GDM1 (cell line): ENCODE data around the gene HPD.

Experiments
- DNase-seq: peaks from one replicate; lab custom pipeline; 2025; lab: John Stamatoyannopoulos, UW

The HPD gene

GRCh38 chr12:121810833-121811433 is 47.7 kb downstream of the HPD start:
- no peak for DNase-seq

- no peak for DNase-seq
Observed at GRCh38 chr12:121810234-121810817, 48.3 kb downstream of the HPD start.

- DNase-seq: no peak
Observed at GRCh38 chr12:121809712-121810116, 48.9 kb downstream of the HPD start.

- no peak for DNase-seq
Observed at GRCh38 chr12:121808623-121809022, 50.0 kb downstream of the HPD start.

GRCh38 chr12:121807642-121808347 is 50.9 kb downstream of the HPD start:
- DNase-seq: no peak

GRCh38 chr12:121806546-121807423 is 51.9 kb downstream of the HPD start:
- DNase-seq: no peak

- DNase-seq: no peak
Observed at GRCh38 chr12:121806009-121806545, 52.6 kb downstream of the HPD start.

GRCh38 chr12:121805171-121806008 is 53.3 kb downstream of the HPD start:
- DNase-seq: no peak

GRCh38 chr12:121804417-121805111 is 54.1 kb downstream of the HPD start:
- DNase-seq: peak; percentile 16

GRCh38 chr12:121803861-121804416 is 54.7 kb downstream of the HPD start, which contains the start of gene SETD1B:
TSS of gene SETD1B (plus strand) at chr12:121804009. CDS start at chr12:121804738, 729 bp downstream.
- DNase-seq: peak; percentile 66

- DNase-seq: peak; percentile 91
Observed at GRCh38 chr12:121802843-121803698, 55.6 kb downstream of the HPD start.

- DNase-seq: no peak
Observed at GRCh38 chr12:121802485-121802842, 56.2 kb downstream of the HPD start.

GRCh38 chr12:121801595-121802484 is 56.8 kb downstream of the HPD start:
- DNase-seq: peak; percentile 12

GRCh38 chr12:121800694-121801594 is 57.7 kb downstream of the HPD start:
- DNase-seq: peak; percentile 55

GRCh38 chr12:121799842-121800693 is 58.6 kb downstream of the HPD start:
- peak; percentile 52 for DNase-seq

GRCh38 chr12:121799156-121799841 is 59.4 kb downstream of the HPD start:
- peak; percentile 22 for DNase-seq
